PC-3 (cell line): ENCODE results near the gene CCDC54. TPM values are rescaled to one million over a fixed set of nuclear protein-coding genes. Genes with fewer than 3 reads are reported as not detected.

Experiments
- ATAC-seq: fragments of 200-7000 bp; cut with Tn5 transposase; 2 replicates; pipeline ENCODE4 v1.9.1; 2020; ENCODE audit warnings: mild to moderate bottlenecking, moderate library complexity
- BruUV-seq: library from RNA; stranded (reverse); fragments of 400-500 nt; replicated peaks from 2 replicates; lab custom pipeline; 2021; lab: Mats Ljungman, UMichigan
- CTCF ChIA-PET: fragments of 300-600 bp; sonication (Branson Sonifier 250); formaldehyde crosslinking; loops from one replicate; lab custom pipeline; 2022; ENCODE audit warnings: antibody characterized with exemption; lab: Charles Lee
- POLR2A ChIA-PET: fragments of 300-600 bp; sonication (Branson Sonifier 250); formaldehyde crosslinking; loops from one replicate; lab custom pipeline; 2022; ENCODE audit warnings: antibody characterized with exemption; ENCODE audit not compliant: unreplicated experiment; lab: Charles Lee
- DNase-seq: peaks from one replicate; pipeline ENCODE4 v3.0.0-alpha.2; 2015
- H2AFZ ChIP-seq: fragments of 300-600 bp; sonication (generic); 2 replicates; pipeline ENCODE4 v1.6.0; 2016; ENCODE audit warnings: antibody characterized with exemption, low read length
- H3F3A ChIP-seq: fragments of 300-600 bp; sonication (generic); one replicate; pipeline ENCODE4 v1.6.0; 2017; ENCODE audit warnings: antibody characterized with exemption, low read length, control low read depth, mild to moderate bottlenecking; ENCODE audit not compliant: unreplicated experiment
- H3K27ac ChIP-seq: fragments of 300-600 bp; sonication (generic); 2 replicates; pipeline ENCODE4 v1.5.1; 2016; ENCODE audit warnings: mild to moderate bottlenecking, low read length
- H3K27me3 ChIP-seq: fragments of 300-600 bp; sonication (generic); 2 replicates; pipeline ENCODE4 v1.6.1; 2016; ENCODE audit warnings: low read length, mixed read lengths
- H3K36me3 ChIP-seq: fragments of 300-600 bp; sonication (generic); 2 replicates; pipeline ENCODE4 v1.6.1; 2016; ENCODE audit warnings: low read depth, mixed run types, low read length, mixed read lengths
- H3K4me1 ChIP-seq: fragments of 300-600 bp; sonication (generic); 2 replicates; pipeline ENCODE4 v1.5.1; 2016; ENCODE audit warnings: low read length; ENCODE audit not compliant: insufficient read depth
- H3K4me2 ChIP-seq: fragments of 300-600 bp; sonication (generic); 2 replicates; pipeline ENCODE4 v1.6.0; 2016; ENCODE audit warnings: low read length
- H3K4me3 ChIP-seq: fragments of 300-600 bp; sonication (generic); 2 replicates; pipeline ENCODE4 v1.5.1; 2016; ENCODE audit warnings: mild to moderate bottlenecking, low read length, mixed read lengths
- H3K79me2 ChIP-seq: fragments of 300-600 bp; sonication (generic); 2 replicates; pipeline ENCODE4 v1.6.1; 2017; ENCODE audit warnings: low read length, mixed read lengths
- H3K9ac ChIP-seq: fragments of 300-600 bp; sonication (generic); 2 replicates; pipeline ENCODE4 v1.6.0; 2016; ENCODE audit warnings: mild to moderate bottlenecking, low read length
- H3K9me2 ChIP-seq: fragments of 300-600 bp; sonication (generic); replicated peaks from 2 replicates; pipeline ENCODE4 v1.6.1; 2016; ENCODE audit warnings: mixed run types, low read length, mixed read lengths
- H3K9me3 ChIP-seq: fragments of 300-600 bp; sonication (generic); 2 replicates; pipeline ENCODE4 v1.6.1; 2016; ENCODE audit warnings: low read length, mixed read lengths
- H4K20me1 ChIP-seq: fragments of 300-600 bp; sonication (generic); 2 replicates; pipeline ENCODE4 v1.6.1; 2016; ENCODE audit warnings: low read length, mixed read lengths
- EZH2 ChIP-seq: fragments of 300-600 bp; sonication (generic); IDR thresholded peaks from one replicate; pipeline ENCODE4 v1.6.1; 2017; ENCODE audit warnings: antibody characterized with exemption, mild to moderate bottlenecking, low read length; ENCODE audit not compliant: unreplicated experiment
- EZH2phosphoT487 ChIP-seq: fragments of 300-600 bp; sonication (generic); IDR thresholded peaks from 2 replicates; pipeline ENCODE4 v1.6.1; 2018; ENCODE audit warnings: mild to moderate bottlenecking, antibody characterized with exemption, low read length, borderline replicate concordance
- intact Hi-C: fragments of 100-400 bp; cut with micrococcal nuclease; formaldehyde crosslinking; loops from 2 replicates; pipeline ENCODE4 v1.9.0; 2023
- total RNA-seq: library from RNA; depleted of rRNA; stranded (reverse); fragments of >200 nt; gene quantifications from 2 replicates; pipeline ENCODE4 v1.2.3, GENCODE V29; 2014
- TF ChIP-seq, protein P1 (sequence below): fragments of 300-600 bp; sonication (generic); conservative IDR thresholded peaks from 2 replicates; pipeline ENCODE4 v1.5.1; 2017; ENCODE audit warnings: antibody characterized with exemption, low read depth, mild to moderate bottlenecking, low read length

CCDC54 gene
- total RNA-seq, 1 experiment from 2014 or later: not detected

- BruUV-seq: no TSS peak
- no peaks in the 10 kb centered on the region for H4K20me1 ChIP-seq
- H3K79me2 ChIP-seq: no peaks in the 10 kb centered on the region
- no peaks in the 10 kb centered on the region for H3F3A ChIP-seq
- no peaks in the 10 kb centered on the region for H3K27me3 ChIP-seq
- no peak overlapping the region for H3K9ac ChIP-seq
- H3K9me2 ChIP-seq: no peaks in the 10 kb centered on the region
- no peak for TF ChIP-seq EZH2
- TF ChIP-seq, protein P1, sequence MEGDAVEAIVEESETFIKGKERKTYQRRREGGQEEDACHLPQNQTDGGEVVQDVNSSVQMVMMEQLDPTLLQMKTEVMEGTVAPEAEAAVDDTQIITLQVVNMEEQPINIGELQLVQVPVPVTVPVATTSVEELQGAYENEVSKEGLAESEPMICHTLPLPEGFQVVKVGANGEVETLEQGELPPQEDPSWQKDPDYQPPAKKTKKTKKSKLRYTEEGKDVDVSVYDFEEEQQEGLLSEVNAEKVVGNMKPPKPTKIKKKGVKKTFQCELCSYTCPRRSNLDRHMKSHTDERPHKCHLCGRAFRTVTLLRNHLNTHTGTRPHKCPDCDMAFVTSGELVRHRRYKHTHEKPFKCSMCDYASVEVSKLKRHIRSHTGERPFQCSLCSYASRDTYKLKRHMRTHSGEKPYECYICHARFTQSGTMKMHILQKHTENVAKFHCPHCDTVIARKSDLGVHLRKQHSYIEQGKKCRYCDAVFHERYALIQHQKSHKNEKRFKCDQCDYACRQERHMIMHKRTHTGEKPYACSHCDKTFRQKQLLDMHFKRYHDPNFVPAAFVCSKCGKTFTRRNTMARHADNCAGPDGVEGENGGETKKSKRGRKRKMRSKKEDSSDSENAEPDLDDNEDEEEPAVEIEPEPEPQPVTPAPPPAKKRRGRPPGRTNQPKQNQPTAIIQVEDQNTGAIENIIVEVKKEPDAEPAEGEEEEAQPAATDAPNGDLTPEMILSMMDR: no peak
- no peak for TF ChIP-seq EZH2phosphoT487
- H3K4me1 ChIP-seq: peaks cover 21% of the 10 kb centered on the region
- ChIA-PET POLR2A (interaction anchor here (0.7 to 0.9 kb wide), 2 partner anchors 62 to 477 kb away, joined by 3 to 9 read pairs; no protein-coding TSS in a partner anchor), CTCF (no interaction called here)
- intact Hi-C loops: loop anchor here (5.0 kb wide), 1 partner anchor 162 kb away; no protein-coding TSS in a partner anchor
- no peak overlapping the region for H2AFZ ChIP-seq
- H3K27ac ChIP-seq: no peak overlapping the region
- ATAC-seq (no peak), DNase-seq (no peak)
- H3K9me3 ChIP-seq: no peaks in the 10 kb centered on the region
- no peaks in the 10 kb centered on the region for H3K36me3 ChIP-seq
- no peak overlapping the region for H3K4me3 ChIP-seq
- H3K4me2 ChIP-seq: no peak overlapping the region
Measured at GRCh38 chr3:107368654-107369398, 8.4 kb upstream of the CCDC54 start.

DNA sequence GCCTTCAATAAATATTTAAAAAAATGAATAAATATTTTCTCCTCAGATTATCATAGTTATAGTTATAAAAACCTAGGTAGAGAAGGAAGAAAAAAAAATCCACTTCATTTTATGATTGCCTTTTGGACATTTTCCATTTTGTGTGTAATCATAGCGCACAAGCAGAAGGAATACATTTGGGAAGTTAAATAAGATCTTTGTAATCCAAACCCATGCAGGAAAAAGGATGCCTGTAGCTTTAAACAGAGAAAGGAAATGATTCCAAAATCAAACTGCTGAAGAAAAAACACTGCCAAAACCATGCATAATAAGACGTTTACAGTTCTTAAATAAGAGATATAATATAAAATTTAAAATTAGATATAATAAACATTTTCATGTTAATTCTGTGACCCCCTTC is 7.4 kb upstream of the CCDC54 start:
- Histone ChIP-seq H3K27me3 (no peaks in the 10 kb centered on the region), H3K4me2 (no peak overlapping the region), H3K27ac (no peak overlapping the region), H3K9ac (no peak overlapping the region), H3K9me2 (no peaks in the 10 kb centered on the region), H3K9me3 (no peaks in the 10 kb centered on the region), H3K4me3 (no peak overlapping the region), H3K36me3 (no peaks in the 10 kb centered on the region), H3K4me1 (peaks cover 21% of the 10 kb centered on the region), H4K20me1 (no peaks in the 10 kb centered on the region), H3K79me2 (no peaks in the 10 kb centered on the region), H3F3A (no peaks in the 10 kb centered on the region), H2AFZ (no peak overlapping the region)
- intact Hi-C loops: loop anchor here (5.0 kb wide), 1 partner anchor 162 kb away; no protein-coding TSS in a partner anchor
- ATAC-seq: peak; percentile 10; the same call in 1 of the 2 replicates
- ChIA-PET CTCF (no interaction called here), POLR2A (interaction anchor here (0.7 to 0.9 kb wide), 2 partner anchors 61 to 476 kb away, joined by 3 to 9 read pairs; no protein-coding TSS in a partner anchor)
- no TSS peak for BruUV-seq
- TF ChIP-seq EZH2: no peak
- TF ChIP-seq, protein P1: no peak
- TF ChIP-seq EZH2phosphoT487: no peak
- no peak for DNase-seq

- H3K9me2 ChIP-seq: no peaks in the 10 kb centered on the region
- TF ChIP-seq EZH2 (no peak), EZH2phosphoT487 (no peak)
- TF ChIP-seq, protein P1: no peak; the same call in 1 of the 2 replicates
- no peaks in the 10 kb centered on the region for H3K9me3 ChIP-seq
- H3K4me1 ChIP-seq: peaks cover 28% of the 10 kb centered on the region
- intact Hi-C loops: no loop called here
- H3K27ac ChIP-seq: no peak overlapping the region
- H3K27me3 ChIP-seq: no peaks in the 10 kb centered on the region
- no peak for DNase-seq
- ChIA-PET CTCF (no interaction called here), POLR2A (no interaction called here)
- no peak overlapping the region for H3K9ac ChIP-seq
- no peak overlapping the region for H3K4me2 ChIP-seq
- ATAC-seq: no peak
- no peaks in the 10 kb centered on the region for H3F3A ChIP-seq
- no peaks in the 10 kb centered on the region for H3K79me2 ChIP-seq
- H3K36me3 ChIP-seq: no peaks in the 10 kb centered on the region
- H3K4me3 ChIP-seq: no peak overlapping the region
- H2AFZ ChIP-seq: no peak overlapping the region
- no peaks in the 10 kb centered on the region for H4K20me1 ChIP-seq
- BruUV-seq: no TSS peak
Measured at GRCh38 chr3:107370907-107371306, 6.3 kb upstream of the CCDC54 start.
